HEK293 (cell line): ENCODE data around the gene SRRM2.

Experiments used
- BCL11B ChIP-seq: fragments of 450-650 bp; formaldehyde crosslinking; IDR thresholded peaks from 2 replicates; pipeline ENCODE4 v1.5.1; 2016; ENCODE audit warnings: low read depth, missing biosample characterization, missing genetic modification characterization
- FEZF1 ChIP-seq: fragments of 450-650 bp; formaldehyde crosslinking; IDR thresholded peaks from 2 replicates; pipeline ENCODE4 v1.5.1; 2016; ENCODE audit warnings: missing biosample characterization, missing genetic modification characterization
- GLIS2 ChIP-seq: fragments of 450-650 bp; formaldehyde crosslinking; IDR thresholded peaks from 2 replicates; pipeline ENCODE4 v1.5.1; 2016; ENCODE audit warnings: missing biosample characterization, missing genetic modification characterization
- HOXD13 ChIP-seq: sonication (generic); formaldehyde crosslinking; IDR thresholded peaks from 2 replicates; pipeline ENCODE4 v1.8.0; 2022; ENCODE audit warnings: missing genetic modification reagents, borderline replicate concordance
- KLF10 ChIP-seq: fragments of 450-650 bp; IDR thresholded peaks from 2 replicates; pipeline ENCODE4 v1.5.1; 2018; ENCODE audit warnings: missing biosample characterization, mild to moderate bottlenecking, missing genetic modification characterization
- SALL2 ChIP-seq: fragments of 450-650 bp; formaldehyde crosslinking; IDR thresholded peaks from 2 replicates; pipeline ENCODE4 v1.5.0; 2017; ENCODE audit warnings: missing biosample characterization, mild to moderate bottlenecking, missing genetic modification characterization, borderline replicate concordance
- ZBTB8A ChIP-seq: fragments of 450-650 bp; formaldehyde crosslinking; IDR thresholded peaks from 2 replicates; pipeline ENCODE4 v1.5.1; 2016; ENCODE audit warnings: missing biosample characterization, missing genetic modification characterization
- ZFP3 ChIP-seq: fragments of 450-650 bp; formaldehyde crosslinking; IDR thresholded peaks from 2 replicates; pipeline ENCODE4 v1.5.1; 2016; ENCODE audit warnings: low read depth, missing biosample characterization, missing genetic modification characterization
- ZNF114 ChIP-seq: fragments of 450-650 bp; formaldehyde crosslinking; IDR thresholded peaks from 2 replicates; pipeline ENCODE4 v1.5.0; 2017; ENCODE audit warnings: missing biosample characterization, missing genetic modification characterization
- ZNF148 ChIP-seq: fragments of 450-650 bp; formaldehyde crosslinking; IDR thresholded peaks from 2 replicates; pipeline ENCODE4 v1.5.0; 2017; ENCODE audit warnings: missing biosample characterization, missing genetic modification characterization, borderline replicate concordance
- ZNF155 ChIP-seq: fragments of 450-650 bp; formaldehyde crosslinking; IDR thresholded peaks from 2 replicates; pipeline ENCODE4 v1.5.1; 2016; ENCODE audit warnings: missing biosample characterization, missing genetic modification characterization
- ZNF221 ChIP-seq: fragments of 450-650 bp; formaldehyde crosslinking; IDR thresholded peaks from 2 replicates; pipeline ENCODE4 v1.5.1; 2017; ENCODE audit warnings: missing biosample characterization, missing genetic modification characterization, borderline replicate concordance
- ZNF23 ChIP-seq: fragments of 450-650 bp; formaldehyde crosslinking; IDR thresholded peaks from 2 replicates; pipeline ENCODE4 v1.5.1; 2016; ENCODE audit warnings: missing biosample characterization, missing genetic modification characterization, borderline replicate concordance
- ZNF239 ChIP-seq: fragments of 450-650 bp; formaldehyde crosslinking; IDR thresholded peaks from 2 replicates; pipeline ENCODE4 v1.5.1; 2016; ENCODE audit warnings: missing biosample characterization, missing genetic modification characterization
- ZNF324 ChIP-seq: fragments of 450-650 bp; formaldehyde crosslinking; IDR thresholded peaks from 2 replicates; pipeline ENCODE4 v1.5.1; 2016; ENCODE audit warnings: missing biosample characterization, missing genetic modification characterization
- ZNF404 ChIP-seq: fragments of 450-650 bp; formaldehyde crosslinking; IDR thresholded peaks from 2 replicates; pipeline ENCODE4 v1.5.1; 2017; ENCODE audit warnings: missing biosample characterization, missing genetic modification characterization
- ZNF544 ChIP-seq: fragments of 450-650 bp; formaldehyde crosslinking; IDR thresholded peaks from 2 replicates; pipeline ENCODE4 v1.5.0; 2017; ENCODE audit warnings: missing biosample characterization, missing genetic modification characterization
- ZNF548 ChIP-seq: fragments of 450-650 bp; formaldehyde crosslinking; IDR thresholded peaks from 2 replicates; pipeline ENCODE4 v1.5.1; 2016; ENCODE audit warnings: missing biosample characterization, missing genetic modification characterization
- ZNF555 ChIP-seq: fragments of 450-650 bp; formaldehyde crosslinking; conservative IDR thresholded peaks from 2 replicates; pipeline ENCODE4 v1.5.1; 2017; ENCODE audit warnings: missing biosample characterization, mild to moderate bottlenecking, missing genetic modification characterization, inconsistent platforms
- ZNF558 ChIP-seq: fragments of 450-650 bp; formaldehyde crosslinking; IDR thresholded peaks from 2 replicates; pipeline ENCODE4 v1.5.1; 2016; ENCODE audit warnings: missing biosample characterization, missing genetic modification characterization
- ZNF560 ChIP-seq: fragments of 450-650 bp; formaldehyde crosslinking; IDR thresholded peaks from 2 replicates; pipeline ENCODE4 v1.5.1; 2017; ENCODE audit warnings: missing biosample characterization, missing genetic modification characterization, borderline replicate concordance
- ZNF561 ChIP-seq: fragments of 450-650 bp; IDR thresholded peaks from 2 replicates; pipeline ENCODE4 v1.5.1; 2018; ENCODE audit warnings: missing biosample characterization, missing genetic modification characterization, borderline replicate concordance
- ZNF621 ChIP-seq: fragments of 450-650 bp; formaldehyde crosslinking; IDR thresholded peaks from 2 replicates; pipeline ENCODE4 v1.5.1; 2017; ENCODE audit warnings: missing biosample characterization, missing genetic modification characterization
- ZNF704 ChIP-seq: fragments of 450-650 bp; formaldehyde crosslinking; IDR thresholded peaks from 2 replicates; pipeline ENCODE4 v1.5.1; 2016; ENCODE audit warnings: missing biosample characterization, missing genetic modification characterization
- ZNF768 ChIP-seq: fragments of 450-650 bp; formaldehyde crosslinking; IDR thresholded peaks from 2 replicates; pipeline ENCODE4 v1.5.1; 2018; ENCODE audit warnings: missing biosample characterization, mild to moderate bottlenecking, missing genetic modification characterization
- ZSCAN30 ChIP-seq: fragments of 450-650 bp; IDR thresholded peaks from 2 replicates; pipeline ENCODE4 v1.5.1; 2018; ENCODE audit warnings: missing biosample characterization, mild to moderate bottlenecking, missing genetic modification characterization, moderate library complexity
- TF ChIP-seq, protein P1 (sequence below): fragments of 450-650 bp; formaldehyde crosslinking; IDR thresholded peaks from 2 replicates; pipeline ENCODE4 v1.5.1; 2016; ENCODE audit warnings: missing biosample characterization, missing genetic modification characterization
- TF ChIP-seq, protein P2 (sequence below): fragments of 450-650 bp; formaldehyde crosslinking; IDR thresholded peaks from 2 replicates; pipeline ENCODE4 v1.5.1; 2016; ENCODE audit warnings: missing biosample characterization, missing genetic modification characterization
- TF ChIP-seq, protein P3 (sequence below): fragments of 450-650 bp; formaldehyde crosslinking; IDR thresholded peaks from 2 replicates; pipeline ENCODE4 v1.5.1; 2016; ENCODE audit warnings: missing biosample characterization, missing genetic modification characterization
- TF ChIP-seq, protein P4 (sequence below): fragments of 450-650 bp; formaldehyde crosslinking; IDR thresholded peaks from 2 replicates; pipeline ENCODE4 v1.5.1; 2016; ENCODE audit warnings: missing biosample characterization, missing genetic modification characterization

SRRM2 gene

DNA sequence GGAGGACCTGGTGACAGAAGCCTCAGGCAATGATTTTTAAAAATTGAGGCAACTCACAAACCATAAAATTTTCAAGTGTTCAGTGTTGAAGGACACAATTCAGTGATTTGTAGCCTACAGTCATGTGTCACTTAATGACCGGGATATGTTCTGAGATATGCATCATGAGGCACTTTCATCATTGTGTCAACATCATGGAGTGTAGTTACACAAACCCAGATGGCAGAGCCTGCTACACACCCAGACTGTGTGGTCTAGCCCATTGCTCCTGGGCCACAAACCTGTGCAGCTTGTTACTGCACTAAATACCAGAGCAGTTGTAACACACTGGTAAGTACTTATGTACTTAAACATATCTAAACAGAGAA is 47.4 kb downstream of the SRRM2 start (continued):
- TF ChIP-seq ZNF704 (tag by site-specific recombination) (no peak), KLF10 (peak; percentile 52; the same call in 1 of the 2 replicates), ZBTB8A (tag by site-specific recombination) (no peak), ZNF404 (no peak), ZNF148 (tag by site-specific recombination) (no peak), ZNF560 (tag by site-specific recombination) (no peak), ZNF621 (no peak), ZNF221 (tag by site-specific recombination) (no peak), ZSCAN30 (tag by site-specific recombination) (peak; percentile 38; the same call in 1 of the 2 replicates), ZNF324 (tag by site-specific recombination) (peak; percentile 68; the same call in 1 of the 2 replicates), ZNF555 (tag by site-specific recombination) (no peak), ZNF558 (0 out of 2 replicates have a peak, but pooled peaks have one; percentile 38), ZNF23 (tag by site-specific recombination) (no peak), ZNF548 (tag by site-specific recombination) (no peak), ZNF239 (tag by site-specific recombination) (no peak), ZNF768 (tag by site-specific recombination) (no peak), SALL2 (no peak), ZNF561 (tag by site-specific recombination) (peak; percentile 84), GLIS2 (tag by site-specific recombination) (no peak), ZNF114 (tag by site-specific recombination) (no peak), ZNF155 (tag by site-specific recombination) (no peak), ZNF544 (no peak), ZFP3 (tag by site-specific recombination) (no peak), FEZF1 (tag by site-specific recombination) (peak; percentile 55; the same call in 1 of the 2 replicates), BCL11B (tag by site-specific recombination) (no peak), HOXD13 (CRISPR knock-in tag) (no peak)
- TF ChIP-seq, protein P1, sequence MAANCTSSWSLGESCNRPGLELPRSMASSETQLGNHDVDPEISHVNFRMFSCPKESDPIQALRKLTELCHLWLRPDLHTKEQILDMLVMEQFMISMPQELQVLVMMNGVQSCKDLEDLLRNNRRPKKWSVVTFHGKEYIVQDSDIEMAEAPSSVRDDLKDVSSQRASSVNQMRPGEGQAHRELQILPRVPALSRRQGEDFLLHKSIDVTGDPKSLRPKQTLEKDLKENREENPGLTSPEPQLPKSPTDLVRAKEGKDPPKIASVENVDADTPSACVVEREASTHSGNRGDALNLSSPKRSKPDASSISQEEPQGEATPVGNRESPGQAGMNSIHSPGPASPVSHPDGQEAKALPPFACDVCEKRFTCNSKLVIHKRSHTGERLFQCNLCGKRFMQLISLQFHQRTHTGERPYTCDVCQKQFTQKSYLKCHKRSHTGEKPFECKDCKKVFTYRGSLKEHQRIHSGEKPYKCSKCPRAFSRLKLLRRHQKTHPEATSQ (tag by site-specific recombination) = no peak
- TF ChIP-seq, protein P2, sequence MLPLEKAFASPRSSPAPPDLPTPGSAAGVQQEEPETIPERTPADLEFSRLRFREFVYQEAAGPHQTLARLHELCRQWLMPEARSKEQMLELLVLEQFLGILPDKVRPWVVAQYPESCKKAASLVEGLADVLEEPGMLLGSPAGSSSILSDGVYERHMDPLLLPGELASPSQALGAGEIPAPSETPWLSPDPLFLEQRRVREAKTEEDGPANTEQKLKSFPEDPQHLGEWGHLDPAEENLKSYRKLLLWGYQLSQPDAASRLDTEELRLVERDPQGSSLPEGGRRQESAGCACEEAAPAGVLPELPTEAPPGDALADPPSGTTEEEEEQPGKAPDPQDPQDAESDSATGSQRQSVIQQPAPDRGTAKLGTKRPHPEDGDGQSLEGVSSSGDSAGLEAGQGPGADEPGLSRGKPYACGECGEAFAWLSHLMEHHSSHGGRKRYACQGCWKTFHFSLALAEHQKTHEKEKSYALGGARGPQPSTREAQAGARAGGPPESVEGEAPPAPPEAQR (tag by site-specific recombination) = no peak
- TF ChIP-seq, protein P3, sequence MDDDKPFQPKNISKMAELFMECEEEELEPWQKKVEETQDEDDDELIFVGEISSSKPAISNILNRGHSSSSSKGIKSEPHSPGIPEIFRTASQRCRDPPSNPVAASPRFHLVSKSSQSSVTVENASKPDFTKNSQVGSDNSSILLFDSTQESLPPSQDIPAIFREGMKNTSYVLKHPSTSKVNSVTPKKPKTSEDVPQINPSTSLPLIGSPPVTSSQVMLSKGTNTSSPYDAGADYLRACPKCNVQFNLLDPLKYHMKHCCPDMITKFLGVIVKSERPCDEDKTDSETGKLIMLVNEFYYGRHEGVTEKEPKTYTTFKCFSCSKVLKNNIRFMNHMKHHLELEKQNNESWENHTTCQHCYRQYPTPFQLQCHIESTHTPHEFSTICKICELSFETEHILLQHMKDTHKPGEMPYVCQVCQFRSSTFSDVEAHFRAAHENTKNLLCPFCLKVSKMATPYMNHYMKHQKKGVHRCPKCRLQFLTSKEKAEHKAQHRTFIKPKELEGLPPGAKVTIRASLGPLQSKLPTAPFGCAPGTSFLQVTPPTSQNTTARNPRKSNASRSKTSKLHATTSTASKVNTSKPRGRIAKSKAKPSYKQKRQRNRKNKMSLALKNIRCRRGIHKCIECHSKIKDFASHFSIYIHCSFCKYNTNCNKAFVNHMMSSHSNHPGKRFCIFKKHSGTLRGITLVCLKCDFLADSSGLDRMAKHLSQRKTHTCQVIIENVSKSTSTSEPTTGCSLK = no peak
- TF ChIP-seq, protein P4, sequence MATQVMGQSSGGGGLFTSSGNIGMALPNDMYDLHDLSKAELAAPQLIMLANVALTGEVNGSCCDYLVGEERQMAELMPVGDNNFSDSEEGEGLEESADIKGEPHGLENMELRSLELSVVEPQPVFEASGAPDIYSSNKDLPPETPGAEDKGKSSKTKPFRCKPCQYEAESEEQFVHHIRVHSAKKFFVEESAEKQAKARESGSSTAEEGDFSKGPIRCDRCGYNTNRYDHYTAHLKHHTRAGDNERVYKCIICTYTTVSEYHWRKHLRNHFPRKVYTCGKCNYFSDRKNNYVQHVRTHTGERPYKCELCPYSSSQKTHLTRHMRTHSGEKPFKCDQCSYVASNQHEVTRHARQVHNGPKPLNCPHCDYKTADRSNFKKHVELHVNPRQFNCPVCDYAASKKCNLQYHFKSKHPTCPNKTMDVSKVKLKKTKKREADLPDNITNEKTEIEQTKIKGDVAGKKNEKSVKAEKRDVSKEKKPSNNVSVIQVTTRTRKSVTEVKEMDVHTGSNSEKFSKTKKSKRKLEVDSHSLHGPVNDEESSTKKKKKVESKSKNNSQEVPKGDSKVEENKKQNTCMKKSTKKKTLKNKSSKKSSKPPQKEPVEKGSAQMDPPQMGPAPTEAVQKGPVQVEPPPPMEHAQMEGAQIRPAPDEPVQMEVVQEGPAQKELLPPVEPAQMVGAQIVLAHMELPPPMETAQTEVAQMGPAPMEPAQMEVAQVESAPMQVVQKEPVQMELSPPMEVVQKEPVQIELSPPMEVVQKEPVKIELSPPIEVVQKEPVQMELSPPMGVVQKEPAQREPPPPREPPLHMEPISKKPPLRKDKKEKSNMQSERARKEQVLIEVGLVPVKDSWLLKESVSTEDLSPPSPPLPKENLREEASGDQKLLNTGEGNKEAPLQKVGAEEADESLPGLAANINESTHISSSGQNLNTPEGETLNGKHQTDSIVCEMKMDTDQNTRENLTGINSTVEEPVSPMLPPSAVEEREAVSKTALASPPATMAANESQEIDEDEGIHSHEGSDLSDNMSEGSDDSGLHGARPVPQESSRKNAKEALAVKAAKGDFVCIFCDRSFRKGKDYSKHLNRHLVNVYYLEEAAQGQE (tag by site-specific recombination) = no peak
